DMS153 (cell line): ENCODE measurements around the gene DNAH8.
"Not testable (repeated sequence)": the region's sequence is repeated elsewhere in the genome, so short reads cannot be mapped to it uniquely, and the experiment has no call there.

Experiments
- DNase-seq: peaks from one replicate; lab custom pipeline; 2025; lab: John Stamatoyannopoulos, UW

The DNAH8 gene

DNA sequence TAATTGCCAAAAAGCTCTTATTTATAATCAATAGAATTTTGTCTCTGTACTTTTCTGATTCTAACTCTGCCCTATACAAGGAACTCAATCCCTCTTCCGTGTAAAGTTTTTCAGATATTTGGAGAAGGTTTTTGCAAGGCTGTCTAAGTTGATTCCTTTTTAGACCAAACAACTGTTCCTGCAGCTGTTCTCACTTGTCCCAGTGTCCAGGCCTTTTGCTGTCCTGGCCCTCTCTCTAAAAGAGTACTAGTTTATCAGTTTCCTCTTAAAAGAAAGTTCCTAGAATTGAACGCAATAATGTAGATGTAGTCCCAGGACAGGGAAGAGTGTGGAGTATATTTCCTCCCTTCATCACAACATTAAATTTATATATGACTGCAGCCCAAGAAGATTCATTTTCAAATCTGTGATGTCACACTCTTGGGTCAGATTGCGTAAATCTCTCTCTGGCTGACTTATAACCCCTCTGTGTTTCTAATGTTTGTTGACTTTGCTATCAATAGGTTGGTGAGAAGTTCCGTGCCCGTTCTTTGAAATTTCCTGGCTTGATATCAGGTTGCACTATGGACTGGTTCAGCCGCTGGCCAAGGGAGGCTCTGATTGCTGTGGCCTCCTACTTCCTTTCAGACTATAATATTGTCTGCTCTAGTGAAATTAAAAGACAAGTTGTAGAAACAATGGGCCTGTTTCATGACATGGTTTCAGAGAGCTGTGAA, 194.1 kb downstream of the DNAH8 start:
- DNase-seq = peak; percentile 73

DNA sequence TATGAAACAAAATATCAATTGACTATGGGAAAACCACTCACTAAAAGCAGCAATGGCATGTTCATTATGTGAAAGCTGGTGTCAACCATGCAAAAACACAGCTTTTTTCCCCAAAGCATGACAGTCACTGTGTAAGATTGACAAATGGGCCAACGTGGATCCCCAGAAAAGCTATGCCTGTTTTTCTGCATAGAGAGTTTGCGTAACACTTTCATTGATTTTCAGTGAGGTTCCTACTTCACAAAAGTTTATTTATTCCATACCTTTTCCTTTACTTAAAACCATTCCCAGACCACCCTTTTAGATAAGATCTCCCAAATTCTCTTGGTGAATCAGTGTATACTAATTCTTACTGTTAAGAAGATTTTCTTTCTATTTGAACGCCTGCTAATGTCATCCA, 195.1 kb downstream of the DNAH8 start:
- DNase-seq = no peak

DNA sequence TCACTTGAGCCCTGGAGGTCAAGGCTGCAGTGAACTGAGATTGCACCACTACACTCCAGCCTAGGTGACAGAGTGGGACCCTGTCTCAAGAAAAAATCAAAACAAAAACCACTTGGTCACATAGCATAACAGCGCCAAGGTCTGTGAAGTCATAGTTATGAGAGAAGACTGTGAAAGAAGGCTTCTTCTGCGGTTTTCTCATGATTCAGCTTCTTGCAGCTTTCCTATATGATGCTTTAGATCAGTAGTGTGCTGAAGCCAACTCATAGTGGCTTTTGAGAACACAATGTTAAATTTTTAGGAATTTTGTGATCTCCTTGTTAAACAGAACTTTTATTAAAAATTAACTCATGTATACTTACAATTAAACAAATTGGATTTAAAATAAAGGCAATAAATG, 197.3 kb downstream of the DNAH8 start:
- DNase-seq = no peak

DNA sequence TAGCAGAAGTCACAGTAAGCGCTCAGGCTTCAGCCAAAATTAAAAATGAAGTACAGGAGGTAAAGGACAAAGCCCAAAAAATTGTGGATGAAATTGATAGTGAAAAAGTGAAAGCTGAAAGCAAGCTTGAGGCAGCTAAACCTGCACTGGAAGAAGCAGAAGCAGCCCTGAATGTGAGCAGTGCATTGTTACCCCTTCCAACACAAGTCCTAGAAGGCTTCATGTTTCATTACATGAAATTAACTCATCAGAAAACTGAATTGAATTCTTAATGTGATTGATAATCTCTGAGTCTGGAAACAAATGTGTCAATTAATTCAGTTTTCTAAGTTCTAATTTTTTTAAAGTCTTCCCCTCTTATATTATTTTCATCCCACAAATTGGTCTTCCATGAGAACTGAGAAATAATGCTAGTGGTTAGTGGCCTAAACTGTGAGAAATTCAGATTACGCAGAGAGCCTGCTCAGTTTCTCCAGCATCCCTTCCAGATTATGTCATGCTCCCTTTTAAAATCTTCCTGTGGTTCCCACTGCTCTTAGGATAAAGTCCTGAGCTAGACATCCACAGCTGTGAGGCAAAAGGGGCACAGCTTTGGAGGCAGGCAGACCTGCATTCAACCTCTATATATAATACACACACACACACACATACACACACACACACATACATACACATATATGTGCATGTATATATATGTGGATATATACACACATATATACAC, 200.3 kb downstream of the DNAH8 start:
- no peak for DNase-seq

DNA sequence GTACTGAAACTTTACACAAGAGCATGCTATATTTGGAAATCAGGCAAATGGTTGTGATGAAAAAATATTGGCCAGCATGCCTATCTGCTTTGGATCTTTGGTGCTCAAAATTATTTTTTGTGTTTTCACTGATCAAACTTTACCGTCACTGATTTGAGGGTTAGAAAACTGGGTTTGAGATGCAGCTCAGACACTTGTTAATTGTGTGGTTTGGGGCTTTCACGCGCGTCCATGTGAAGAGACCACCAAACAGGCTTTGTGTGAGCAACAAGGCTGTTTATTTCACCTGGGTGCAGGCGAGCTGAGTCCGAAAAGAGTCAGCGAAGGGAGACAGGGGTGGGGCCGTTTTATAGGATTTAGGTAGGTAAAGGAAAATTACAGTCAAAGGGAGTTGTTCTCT, 206.4 kb downstream of the DNAH8 start:
- DNase-seq = not testable (repeated sequence)

DNA sequence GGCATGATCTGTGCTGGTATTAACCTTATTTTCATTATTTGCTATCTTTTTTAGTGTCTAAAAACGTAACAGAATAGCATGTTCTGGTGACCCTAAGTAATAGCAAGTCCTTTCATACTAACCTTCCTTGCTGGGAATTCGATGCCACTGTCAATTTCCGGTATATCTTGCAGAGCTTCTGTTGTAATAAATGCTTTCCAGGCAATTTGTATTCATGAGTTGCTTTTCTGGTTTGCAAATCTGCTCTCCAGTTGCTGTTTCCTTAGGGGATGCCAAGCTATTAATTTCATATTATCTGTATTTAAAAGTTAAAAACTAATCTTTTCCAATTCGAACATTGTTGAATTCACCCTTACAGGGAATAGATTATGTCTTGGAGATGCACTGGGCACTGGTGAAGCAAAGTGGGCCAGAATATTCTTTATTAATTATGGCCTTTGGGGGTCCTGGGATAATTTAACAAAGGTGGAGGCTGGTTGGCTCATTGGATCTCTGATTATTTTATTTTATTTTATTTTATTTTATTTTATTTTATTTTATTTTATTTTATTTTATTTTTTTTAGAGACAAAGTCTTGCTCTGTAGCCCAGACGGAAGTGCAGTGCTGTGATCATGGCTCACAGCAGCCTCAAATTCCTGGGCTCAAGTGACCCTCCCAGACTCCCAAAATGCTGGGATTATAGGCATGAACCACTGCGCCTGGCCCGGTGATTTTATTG, 209.8 kb downstream of the DNAH8 start:
- no peak for DNase-seq

DNA sequence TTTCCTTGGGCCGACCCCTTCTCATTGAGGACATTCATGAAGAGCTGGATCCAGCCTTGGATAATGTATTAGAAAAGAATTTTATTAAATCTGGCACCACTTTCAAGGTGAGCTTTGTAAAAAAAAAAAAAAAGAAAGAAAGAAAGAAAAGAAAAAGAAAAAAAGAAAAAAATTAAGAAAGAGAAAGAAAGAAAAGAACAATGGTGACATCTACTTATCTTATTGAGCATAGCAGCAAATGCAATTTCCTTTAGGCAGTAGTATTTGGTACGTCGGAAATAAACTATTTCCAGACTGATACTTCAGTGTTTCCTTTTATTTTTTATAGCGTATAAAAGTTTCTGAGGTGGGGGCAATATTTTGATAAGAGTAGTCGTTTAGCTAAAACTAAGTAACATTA, 214.4 kb downstream of the DNAH8 start:
- DNase-seq = no peak

DNA sequence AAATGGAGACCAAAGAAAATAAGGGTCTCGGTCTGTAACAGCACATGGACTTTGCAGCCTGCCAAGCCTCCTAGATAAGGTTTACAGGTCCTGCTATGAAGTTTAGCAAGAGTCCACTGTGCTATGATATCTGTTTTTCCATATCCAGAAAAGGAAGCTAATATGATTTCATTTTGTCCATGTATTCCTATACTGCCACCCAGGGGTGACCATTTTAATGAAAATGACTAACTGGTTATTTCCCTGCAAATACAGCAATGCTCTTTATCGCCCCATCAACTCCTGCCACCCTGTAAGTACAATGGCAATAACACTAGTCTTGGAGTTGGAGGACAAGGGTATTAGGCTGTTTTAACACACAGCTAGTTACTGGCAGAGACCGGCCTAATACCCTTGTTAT, 218.3 kb downstream of the DNAH8 start:
- DNase-seq = peak; percentile 1

DNA sequence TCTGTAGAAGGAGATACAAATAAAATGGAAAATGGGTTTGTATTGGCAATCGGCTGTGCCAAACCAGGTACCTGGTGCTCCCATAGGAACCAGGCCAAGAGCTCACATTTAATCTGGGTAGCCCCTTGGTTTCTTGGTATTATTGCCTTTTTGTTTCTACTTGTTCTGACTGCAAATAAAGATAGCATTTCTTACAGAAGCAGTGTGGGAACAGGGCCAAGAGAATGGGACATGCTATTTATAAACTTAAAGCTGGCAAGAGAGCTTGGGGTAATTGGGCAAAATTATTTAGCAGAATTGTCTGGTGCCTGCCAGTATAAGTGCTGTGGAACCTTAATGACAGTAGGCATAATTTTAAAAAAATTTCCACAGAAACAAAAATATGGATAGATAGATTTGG, 219.9 kb downstream of the DNAH8 start:
- DNase-seq = no peak

DNA sequence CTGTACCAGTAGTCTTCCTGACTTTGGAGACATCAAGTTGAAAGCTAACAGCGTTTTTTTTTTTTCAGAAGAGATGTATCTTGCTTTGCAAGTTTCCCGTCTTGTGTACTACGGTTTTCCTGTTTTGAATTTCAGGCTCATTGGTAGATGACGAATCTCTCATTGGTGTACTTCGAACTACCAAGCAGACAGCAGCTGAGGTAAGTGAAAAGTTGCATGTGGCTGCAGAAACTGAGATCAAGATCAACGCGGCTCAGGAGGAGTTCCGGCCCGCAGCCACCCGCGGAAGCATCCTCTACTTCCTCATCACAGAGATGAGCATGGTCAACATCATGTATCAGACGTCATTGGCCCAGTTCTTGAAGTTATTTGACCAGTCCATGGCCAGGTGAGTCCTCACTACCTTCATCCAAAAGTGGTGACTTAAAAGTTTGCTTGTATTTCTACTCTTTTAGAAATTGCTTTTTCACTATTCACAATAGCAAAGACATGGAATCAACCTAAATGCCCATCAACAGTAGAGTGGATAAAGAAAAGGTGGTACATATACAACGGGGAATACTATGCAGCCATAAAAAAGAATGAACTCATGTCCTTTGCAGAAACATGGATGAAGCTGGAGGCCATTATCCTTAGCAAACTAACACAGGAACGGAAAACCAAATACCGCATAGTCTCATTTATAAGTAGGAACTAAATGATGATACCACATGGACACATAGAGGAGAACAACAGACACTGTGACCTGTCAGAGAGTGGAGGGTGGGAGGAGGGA, 222.9 kb downstream of the DNAH8 start:
- no peak for DNase-seq

DNA sequence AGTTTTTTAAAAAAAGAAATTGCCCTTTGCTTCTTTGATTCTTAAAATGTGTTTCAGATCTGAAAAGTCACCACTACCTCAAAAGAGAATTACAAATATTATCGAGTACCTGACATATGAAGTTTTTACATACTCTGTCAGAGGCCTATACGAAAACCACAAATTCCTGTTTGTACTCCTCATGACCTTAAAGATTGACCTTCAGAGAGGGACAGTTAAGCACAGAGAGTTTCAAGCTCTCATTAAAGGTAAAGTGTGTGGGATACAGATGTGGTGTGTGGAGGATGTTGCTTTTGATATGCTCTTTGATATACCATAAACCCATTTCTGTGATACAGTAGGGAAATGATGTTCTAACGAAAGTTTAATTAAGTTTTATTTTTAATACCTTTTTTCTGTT, 223.6 kb downstream of the DNAH8 start:
- DNase-seq = no peak

DNA sequence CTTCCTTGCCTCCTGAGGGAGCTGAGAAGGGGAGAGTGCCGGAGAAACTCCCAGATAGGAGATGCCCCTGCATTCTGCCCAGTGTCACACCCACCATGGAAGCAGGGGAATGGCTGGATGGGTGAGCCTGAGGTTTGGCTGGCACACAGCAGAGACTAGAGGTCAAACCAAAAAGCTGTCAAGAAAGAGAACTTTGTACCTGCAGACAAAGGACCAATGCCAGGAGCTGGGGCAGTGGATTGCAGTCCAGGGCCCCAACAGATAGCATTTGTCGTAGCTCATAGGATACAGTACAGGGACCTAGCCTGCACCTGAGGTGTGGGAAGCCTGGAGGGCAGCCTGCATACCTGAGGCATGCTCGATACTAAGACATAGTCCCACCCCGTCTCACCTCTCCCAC, 227.3 kb downstream of the DNAH8 start:
- no peak for DNase-seq

DNA sequence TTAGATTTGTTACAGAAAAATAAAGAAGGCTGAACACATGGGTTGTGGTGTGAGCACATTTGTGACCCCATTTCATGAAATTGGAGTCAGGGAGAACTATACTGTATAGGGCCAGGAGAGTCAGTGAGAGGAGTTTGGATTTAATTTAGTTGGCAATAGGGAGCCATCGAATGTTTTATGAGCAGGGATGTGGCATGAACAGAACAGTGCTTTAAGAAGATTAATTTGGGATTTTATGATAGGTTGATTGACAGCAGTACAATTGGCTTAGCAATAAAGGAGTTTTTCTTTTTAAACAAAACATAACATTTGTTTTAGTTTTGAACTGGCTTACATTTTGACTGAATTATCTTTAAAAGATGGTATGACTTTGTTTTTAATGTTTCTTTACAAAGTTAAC, 227.9 kb downstream of the DNAH8 start:
- DNase-seq = no peak

DNA sequence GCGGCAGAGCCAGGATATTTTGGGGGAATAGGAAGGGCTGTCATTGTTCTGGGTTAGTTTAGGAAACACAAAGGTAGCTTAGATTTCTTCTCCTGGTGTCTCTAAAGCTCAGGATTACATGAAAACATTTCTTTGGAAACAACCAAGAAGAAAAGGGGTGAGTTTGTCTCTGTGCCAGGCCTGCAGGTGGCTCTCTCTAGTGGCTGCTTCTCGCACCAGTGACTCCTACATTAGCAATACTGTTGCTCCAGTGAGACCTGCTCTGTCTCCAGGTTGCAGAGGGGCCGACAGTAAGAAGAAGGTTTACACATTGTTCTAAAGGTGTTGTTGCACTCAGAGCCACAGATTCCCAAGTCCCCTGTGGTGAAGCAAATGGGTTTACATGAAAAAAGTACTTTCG, 228.9 kb downstream of the DNAH8 start:
- no peak for DNase-seq

DNA sequence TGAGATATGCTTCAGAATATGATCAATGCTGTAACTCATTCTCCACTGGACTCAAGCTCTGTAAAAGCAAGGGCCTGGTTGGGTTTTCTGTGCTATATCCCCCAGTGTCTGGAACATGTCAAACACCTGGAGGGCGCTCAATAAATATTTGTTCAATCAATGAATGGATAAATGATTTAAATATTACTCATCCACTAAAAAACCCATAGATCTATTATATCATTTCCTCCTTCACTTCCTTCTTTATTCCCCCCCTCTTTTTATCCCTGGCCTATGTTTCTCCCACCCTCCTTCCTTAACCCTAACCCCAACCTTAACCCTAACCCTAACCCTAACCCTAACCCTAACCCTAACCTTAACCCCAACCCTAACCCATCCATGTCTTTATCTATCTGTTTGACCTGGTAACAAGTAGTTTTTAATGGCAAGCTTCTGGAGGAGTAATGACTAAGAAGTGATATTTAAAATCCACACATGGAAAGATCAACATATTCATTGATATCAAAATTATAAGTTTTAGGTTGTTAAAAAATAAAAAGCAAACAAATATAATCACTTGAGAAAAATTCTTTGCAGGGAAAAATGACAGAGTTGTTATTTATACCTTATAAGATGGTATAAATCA, 229.7 kb downstream of the DNAH8 start:
- DNase-seq = no peak

DNA sequence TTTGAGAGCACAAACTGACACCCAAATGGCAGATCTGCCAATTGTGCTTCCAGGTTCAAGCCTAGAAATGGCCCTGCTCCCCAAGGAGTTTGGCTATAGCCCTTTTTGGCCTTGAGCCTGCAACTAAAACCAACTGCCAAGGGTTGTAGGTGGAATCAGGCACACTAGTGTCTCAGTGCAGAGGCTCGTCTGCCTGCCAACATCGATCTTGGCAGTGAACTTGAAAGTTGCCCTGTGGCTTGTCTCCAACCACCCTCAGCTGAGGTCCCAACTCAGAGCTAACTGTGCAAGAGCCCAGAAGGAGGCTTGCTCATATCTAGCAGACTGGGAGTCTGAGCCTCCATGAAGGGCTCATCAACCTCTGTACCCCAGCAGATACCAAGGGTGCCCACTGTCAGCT, 240.8 kb downstream of the DNAH8 start:
- no peak for DNase-seq

DNA sequence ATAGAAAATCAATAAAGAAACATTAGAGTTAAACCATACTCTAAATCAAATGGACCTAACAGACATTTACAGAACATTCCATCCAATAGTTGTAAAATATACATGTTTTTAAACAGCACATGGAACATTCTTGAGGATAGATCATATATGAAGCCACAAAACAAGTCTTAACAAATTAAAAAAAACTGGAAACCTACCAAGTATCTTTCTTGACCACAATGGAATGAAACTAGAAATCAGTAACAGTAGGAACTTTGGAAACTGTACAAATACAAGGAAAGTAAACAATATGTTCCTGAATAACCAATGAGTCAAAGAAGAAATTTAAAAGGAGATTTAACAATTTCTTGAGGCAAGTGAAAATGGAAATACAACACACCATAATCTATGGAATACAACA, 242.3 kb downstream of the DNAH8 start:
- DNase-seq = no peak

DNA sequence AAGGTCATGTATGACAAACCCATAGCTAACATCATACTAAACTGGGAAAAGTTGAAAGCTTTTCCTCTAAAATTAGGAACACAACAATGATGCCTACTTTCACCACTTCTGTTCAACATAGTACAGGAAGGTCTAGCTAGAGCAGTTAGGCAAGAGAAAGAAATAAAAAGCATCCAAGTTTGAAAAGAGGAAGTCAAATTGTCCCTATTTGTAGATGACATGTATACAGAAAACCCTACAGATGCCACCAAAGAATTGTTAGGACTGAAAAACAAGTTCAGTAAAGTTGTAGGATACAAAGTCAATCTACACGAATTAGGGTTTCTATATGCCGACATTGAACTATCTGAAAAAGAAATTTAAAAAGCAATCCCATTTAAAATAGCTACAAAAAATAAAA, 244.0 kb downstream of the DNAH8 start:
- no peak for DNase-seq

DNA sequence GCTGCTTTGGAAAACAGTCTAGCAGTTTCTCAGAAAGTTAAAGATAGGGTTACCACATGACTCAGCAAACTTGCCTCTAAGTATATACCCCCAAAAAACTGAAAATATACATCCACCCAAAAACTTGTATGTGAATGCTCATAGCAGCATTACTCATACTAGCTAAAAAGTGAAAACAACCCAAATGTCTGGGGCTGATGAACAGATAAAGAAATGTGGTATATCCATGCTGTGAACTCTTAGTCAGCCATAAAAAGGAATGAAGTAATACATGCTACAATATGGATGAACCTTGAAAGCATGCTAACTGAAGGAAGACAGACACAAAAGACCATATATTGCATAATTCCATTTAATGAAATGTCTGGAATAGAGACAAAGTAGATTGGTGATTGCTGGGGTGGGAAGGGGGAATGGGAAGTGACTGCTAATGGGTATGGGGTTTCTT, 253.6 kb downstream of the DNAH8 start:
- no peak for DNase-seq

DNA sequence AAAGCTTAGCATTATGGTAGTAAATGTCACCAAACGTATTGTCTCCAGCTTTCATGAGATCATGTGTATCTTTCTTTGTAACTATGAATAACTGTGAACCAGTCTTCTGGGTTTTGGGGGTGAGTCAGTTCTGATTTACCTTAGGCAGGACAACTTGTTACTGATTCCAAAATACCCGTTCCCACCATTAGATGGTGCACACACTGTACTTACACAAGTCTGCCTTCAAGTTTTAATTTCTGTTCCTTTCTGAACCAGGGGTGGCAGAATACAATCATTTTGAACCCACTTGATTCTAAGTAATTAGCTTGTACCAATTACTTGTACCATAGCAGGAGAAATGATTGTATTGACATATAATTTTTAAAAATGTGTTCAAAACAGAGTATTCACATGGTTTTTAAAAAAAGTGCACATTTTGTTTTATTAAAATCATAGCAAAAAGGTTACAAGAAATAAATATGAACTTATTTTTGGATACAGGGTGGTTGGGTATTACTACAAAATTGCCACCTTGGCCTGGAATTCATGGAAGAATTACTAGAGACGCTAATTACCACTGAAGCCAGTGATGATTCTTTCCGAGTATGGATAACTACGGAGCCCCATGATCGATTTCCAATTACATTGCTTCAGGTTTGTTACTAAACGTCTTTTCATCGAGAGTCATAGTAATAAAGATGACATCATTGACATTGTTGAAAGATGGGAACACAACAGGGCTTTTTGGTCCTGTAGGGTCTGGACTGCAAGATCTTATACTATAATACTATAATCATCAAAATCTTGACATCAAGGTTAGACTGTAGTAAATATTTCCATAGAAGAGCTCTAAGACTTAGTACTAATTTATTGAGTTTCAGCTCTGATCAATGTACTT, 258.3 kb downstream of the DNAH8 start:
- peak; percentile 28 for DNase-seq
